ENCODE measurements around the gene THSD7A.

Gene THSD7A, protein sequence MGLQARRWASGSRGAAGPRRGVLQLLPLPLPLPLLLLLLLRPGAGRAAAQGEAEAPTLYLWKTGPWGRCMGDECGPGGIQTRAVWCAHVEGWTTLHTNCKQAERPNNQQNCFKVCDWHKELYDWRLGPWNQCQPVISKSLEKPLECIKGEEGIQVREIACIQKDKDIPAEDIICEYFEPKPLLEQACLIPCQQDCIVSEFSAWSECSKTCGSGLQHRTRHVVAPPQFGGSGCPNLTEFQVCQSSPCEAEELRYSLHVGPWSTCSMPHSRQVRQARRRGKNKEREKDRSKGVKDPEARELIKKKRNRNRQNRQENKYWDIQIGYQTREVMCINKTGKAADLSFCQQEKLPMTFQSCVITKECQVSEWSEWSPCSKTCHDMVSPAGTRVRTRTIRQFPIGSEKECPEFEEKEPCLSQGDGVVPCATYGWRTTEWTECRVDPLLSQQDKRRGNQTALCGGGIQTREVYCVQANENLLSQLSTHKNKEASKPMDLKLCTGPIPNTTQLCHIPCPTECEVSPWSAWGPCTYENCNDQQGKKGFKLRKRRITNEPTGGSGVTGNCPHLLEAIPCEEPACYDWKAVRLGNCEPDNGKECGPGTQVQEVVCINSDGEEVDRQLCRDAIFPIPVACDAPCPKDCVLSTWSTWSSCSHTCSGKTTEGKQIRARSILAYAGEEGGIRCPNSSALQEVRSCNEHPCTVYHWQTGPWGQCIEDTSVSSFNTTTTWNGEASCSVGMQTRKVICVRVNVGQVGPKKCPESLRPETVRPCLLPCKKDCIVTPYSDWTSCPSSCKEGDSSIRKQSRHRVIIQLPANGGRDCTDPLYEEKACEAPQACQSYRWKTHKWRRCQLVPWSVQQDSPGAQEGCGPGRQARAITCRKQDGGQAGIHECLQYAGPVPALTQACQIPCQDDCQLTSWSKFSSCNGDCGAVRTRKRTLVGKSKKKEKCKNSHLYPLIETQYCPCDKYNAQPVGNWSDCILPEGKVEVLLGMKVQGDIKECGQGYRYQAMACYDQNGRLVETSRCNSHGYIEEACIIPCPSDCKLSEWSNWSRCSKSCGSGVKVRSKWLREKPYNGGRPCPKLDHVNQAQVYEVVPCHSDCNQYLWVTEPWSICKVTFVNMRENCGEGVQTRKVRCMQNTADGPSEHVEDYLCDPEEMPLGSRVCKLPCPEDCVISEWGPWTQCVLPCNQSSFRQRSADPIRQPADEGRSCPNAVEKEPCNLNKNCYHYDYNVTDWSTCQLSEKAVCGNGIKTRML (N-terminal part only)

DNA sequence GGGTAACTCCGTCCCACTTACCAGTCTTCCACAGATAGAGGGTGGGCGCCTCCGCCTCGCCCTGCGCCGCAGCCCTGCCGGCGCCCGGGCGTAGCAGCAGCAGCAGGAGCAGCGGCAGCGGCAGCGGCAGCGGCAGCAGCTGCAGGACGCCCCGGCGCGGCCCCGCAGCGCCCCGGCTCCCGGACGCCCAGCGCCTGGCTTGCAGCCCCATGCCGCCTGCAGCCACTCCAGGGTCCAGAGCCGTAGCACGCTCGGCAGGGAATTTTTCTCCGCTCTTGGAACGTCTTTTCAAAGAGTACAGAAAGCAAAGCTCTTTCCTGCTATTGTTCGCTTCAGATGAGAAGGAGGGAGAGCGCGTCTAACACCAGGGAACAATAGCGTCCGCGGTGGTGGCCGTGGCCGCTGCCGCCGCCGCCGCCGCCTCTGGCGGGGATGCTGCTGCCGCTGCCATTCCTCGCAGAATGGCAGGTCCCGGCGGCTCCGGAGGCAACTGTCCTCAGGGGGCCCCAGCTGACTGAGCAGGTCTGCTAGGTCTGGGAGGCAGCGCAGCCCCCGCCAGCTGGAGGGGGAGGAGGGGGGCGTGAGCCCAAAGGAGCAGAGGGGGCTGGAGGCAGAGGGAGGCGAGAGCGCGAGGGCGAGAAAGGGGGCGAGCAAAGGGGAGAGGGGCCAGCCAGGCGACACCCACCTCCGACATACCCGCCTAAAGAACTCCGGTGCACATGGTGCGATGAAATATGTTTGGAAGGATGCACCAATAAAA is at the start of gene THSD7A:
Gene THSD7A, minus strand, starts transcription at position 463 of the 760 bp plus-strand sequence. Its CDS starts 252 bp downstream, at position 211.
- no peak for DNase-seq

DNA sequence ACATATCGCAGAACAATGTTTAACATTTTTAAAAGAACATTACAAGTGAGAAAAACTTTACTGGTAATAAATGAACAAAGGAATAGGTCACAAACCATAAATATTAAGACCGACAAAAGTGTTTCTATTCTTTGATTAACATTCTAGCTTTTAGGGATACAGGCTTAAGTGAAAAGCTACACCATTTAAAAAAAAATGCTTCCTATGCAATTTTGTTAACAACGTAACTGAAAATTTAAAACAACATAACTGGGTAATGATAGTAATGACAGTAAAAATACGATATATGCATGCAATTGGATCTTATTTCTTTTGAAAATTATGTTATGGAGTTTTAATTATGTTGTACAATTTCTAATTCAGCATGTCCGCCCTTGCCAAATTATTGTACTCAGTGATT is 49.7 kb upstream of the THSD7A start:
- DNase-seq = no peak

DNA sequence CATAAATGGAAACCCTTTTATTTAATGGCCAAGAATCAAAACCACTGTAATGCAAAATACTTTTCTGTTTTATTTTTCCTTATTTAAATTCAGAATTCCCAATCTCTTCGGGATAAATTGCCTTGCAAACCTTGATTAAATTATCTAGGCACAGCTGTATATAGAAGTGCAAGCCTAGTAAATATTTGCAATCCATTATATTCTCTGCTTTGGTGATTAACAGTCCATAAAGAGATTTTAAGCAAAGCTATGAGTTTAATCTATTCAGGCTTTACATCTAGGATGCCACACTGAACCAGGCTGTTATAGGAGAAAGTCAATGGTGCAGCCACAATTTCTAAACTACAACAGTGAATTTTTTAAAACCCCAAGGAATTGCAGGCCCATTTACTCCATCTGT is 43.6 kb upstream of the THSD7A start:
- no peak for DNase-seq

DNA sequence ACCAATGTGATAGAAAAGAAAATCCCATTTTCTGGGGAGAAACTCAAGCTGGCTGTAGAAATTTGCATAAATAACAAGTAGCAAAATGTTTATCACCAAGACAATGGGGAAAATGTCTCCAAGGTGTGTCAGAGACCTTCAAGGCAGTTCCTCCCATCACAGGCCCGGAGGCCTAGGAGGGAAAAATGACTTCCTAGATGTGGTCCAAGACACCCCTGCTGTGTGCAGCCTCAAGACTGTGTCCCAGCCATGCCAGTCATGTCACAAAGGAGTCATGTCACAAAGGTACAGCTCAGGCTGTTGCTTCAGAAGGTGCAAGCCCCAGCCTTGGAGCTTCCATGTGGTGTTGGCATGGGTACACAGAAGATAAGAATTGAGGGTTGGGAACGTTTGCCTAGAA is 33.7 kb upstream of the THSD7A start:
- DNase-seq = no peak

DNA sequence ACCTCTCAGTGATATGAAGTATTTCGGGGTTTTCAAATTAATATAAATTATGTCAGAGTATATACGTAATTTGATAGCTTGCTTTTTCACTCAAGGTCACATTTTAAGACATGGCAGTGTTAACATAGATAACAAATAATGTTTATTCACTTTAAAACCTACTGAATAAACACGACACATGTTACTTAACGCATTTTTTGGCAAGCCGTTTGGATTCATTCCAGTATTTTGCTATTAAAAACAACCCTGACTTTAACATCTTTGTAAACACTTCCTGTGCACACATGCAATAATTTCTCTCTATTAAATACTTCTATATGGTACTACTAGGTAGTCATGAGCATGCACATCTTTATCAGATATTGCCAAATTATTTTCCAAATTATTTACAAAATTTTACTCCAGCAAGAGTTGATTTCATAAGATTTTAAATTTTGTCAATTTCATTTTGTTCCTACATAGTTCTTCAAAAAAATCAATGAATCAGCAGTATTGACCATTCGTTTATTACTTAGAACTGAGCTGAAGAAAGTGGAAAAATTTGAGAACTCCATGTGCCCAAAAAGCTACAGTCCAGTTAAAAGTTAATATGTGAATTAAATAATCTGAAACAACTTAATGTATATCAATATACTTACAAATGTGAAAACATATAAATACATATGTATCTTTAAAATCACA is 26.8 kb upstream of the THSD7A start:
- DNase-seq = no peak

DNA sequence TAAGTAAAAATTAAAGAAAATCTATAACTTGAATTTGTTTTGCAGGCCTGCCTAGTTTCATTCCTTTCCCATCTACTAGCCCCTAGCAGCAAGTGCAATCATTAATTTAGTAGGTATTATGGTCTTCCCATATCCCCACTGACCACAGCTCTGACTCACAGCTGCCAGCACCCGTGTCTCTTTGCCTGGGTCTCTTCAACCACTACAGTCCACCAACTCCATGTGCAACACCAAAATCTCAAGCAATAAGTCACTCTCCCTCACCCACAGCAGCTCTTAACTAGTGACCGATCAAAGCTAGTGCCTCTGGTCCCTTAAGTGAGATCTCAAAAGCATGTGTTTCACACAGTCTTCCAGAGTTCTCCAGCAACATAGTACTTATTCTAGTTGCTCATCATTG is 26.0 kb upstream of the THSD7A start:
- DNase-seq = no peak

DNA sequence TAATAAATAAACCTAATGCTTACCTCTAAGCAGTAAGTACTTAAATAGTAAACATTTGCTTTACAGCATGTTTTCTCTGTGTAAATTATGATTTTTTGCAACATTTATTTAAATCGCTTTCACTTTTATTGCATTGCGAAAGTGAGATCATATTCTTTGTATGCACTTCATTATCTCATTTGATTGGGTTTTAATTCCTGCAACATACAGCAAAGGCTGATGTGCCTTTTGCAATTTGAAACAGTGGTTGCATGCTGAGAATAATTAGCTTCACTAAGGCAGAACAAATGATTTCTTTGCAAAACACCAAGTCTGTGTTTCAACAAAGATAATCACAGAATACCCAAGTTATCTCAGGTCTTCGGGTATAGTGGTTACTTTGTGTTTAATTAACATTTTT is 16.3 kb upstream of the THSD7A start:
- DNase-seq = no peak

DNA sequence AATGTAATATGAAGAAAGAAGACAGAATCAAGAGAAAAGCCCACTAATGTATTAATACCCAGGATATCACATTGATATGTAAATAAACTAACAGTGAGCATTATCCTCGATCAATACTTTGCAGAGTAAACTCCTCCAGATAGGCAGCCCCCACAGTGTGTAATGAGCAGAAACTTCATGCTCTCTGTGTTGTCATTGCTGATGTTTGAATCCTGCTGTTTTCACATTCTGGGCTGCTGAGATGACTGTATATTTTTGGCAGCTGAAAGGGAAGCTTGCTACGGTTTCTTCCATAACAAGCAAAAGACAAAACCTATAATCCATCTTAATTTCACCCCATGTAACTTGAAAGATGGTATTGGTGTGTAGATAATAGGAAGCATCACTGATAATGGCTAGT is 15.3 kb upstream of the THSD7A start:
- no peak for DNase-seq

DNA sequence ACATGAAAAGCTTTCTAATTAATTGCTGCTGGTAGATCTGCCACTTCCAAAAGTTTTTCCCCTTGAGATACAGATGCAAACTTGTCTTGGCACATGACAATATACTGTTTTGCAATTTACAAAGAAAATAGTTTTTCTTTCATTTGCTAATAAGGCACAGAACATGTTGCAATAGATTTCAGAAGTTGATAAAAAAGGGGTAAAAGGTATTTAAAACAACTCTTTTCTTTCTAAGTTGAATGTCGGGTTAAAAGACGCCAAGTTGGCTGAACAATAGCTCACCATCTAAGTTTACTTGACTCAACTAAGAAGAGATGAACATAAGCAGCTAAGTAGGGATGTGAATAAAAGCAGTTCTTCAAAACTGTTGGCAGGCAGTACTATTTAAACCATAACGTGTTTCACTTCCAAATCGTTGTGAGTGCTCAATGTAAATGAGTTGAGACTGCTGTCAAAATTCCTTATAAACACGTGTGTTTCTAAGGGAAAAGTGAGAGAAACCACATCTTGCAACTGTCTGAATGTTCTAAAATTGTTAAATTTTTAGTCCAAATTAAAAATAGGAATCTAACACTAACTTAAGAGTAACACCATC is 14.5 kb upstream of the THSD7A start:
- DNase-seq = no peak

DNA sequence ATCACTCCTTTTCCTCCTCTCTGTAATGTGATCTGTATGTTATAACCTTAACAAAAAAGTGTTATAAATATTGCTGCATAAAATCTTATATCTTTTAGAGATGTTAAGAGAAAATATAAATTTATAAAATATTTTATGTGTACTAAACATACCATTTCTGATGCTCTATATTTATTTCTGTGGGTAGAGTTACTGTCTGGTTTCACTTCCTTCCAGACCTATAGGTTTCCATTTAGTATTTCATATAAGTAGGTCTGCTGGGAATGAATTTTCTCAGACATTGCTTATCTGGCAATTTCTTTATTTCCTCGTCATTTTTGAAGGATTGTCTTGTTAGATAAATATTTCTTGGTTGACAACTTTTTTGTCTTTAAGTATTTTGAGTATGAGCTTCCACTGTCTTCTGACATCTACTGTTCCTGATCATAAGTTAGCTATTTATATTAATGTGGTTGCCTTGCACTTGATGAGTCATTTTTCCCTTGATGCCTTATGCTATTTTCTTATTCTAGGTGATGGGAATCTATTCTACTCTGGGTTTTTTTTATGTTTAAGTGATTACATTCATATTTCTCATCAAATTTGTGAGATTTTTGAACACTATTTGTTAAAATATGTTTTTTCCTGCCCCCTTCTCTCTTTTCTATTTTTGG is 11.2 kb upstream of the THSD7A start:
- DNase-seq = no peak

DNA sequence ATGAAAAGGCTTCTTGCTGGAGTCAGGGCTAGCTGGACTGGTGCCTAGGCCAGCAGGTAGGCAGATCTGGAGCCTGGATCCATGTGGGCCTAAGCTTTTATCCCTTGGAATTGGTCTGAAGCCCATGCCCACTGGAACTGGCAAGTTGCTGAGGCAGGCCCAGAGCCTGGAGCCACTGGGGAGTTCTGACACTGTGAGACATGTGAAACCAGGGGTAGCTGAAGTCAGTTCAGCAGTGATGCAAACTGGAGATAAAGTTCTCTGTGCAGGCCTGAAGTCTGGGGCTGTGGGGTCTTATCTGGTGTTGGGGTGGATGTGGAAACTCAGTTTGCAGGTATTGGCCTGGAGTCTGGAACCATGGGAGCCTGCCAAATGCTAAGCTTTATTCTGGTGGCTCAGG is 9.7 kb upstream of the THSD7A start:
- no peak for DNase-seq

DNA sequence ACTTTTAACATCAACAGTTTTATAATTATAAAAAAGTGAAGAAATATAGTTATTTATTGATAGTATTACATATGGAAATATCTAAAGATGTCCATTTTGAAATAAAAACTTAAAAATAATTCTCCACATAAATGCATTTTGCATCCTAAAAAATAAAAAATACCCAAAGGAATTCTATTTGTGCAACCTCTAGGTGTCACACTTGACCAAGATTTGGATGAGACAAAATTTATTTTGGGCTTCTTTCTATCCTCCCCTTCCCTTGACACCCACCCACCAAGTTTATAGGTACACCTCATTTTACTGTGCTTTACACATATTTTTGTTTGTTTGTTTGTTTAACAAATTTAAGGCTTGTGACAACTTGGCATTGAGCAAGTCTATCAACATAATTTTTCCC is 3.3 kb upstream of the THSD7A start:
- no peak for DNase-seq

DNA sequence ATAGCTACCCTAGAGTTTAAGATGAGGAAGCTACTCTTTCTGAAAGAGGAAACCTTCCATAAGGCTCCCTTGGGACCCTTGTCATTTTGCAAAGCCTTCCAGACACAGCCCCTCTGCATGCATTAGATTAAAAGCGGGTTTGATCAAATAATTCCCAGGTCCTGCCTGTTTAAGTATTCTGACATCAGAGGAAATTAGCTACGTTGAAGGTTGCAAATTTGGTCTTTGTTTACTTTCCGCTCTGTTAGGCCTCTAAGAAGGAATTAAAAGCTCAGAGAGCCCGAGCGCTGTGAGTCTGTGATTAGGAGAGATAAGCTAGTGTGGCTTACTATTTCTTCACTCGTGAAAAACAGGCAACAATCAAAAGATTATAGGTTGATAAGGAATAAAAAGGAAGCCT is 1.4 kb upstream of the THSD7A start:
- no peak for DNase-seq

DNA sequence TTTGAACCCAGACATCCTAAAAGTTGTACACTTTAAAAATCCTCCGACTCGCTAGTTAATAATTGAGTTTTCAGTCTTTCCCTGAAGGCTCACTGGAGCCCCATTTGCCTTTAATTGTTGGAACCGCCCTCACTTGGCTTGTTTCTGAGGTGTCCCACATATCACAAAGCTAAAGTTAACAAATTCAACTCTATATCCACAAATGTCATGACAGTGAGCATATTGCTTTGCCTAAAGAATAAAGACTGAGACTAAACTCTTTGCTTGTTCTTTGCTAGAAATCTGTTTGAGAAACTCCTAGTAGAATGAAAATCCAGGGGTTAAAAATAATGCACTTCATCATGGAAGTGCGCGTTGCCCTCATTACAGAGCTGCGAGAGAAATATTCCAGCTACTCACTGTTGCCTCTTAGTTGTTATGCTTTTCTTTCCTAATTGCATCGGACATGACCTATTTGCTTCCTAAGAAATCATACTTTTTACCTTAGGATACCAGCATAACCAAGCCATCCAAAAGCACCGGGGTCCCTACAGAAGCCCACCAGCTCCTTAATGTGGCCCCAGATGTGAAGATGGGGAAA is 752 bp downstream of the THSD7A start:
- DNase-seq = no peak

DNA sequence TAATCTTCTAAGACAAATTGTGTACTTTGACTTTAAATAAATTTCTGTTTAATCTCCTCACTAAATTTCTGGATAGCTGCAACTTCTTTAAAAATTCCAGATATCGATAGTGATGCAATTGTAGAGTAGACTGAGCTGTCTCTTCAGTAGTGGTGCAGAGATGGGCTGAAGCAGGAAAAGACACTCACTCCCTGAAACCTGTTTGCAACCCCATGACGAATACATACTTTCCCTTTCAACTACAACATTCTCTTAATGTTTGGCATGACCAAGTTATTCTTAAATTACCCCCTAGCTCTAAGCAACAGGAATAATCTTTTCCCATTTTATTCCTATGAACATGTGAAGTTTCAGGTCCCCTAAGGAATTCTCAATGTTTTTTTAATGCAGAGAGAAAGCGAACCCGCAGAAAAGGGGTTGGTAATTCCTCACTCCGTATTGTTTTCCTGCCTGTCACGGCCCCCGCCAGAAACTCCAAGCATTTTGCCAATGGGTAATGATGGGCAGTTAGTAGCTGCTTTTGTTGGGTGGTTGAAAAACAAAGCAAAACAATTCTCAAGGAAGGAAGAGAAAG is 1.3 kb downstream of the THSD7A start:
- no peak for DNase-seq

DNA sequence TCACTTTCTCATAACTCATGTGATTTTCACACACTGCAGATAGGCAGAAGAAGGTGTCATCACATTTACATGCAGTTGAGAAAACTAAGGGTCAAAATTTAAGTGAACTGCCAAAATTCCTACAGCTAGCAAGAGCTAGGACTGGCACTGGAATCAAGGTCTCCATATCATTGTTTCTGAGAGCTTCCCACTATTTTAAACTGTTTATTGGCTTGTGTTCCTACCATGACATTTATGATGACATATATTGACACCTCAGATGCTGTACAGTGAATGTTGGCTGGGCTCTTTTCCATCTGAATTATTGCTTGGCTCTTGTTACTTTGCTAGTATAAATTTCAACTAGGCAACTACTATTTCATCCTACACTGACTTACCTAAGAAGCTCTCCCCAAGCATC is 2.0 kb downstream of the THSD7A start:
- DNase-seq = no peak

DNA sequence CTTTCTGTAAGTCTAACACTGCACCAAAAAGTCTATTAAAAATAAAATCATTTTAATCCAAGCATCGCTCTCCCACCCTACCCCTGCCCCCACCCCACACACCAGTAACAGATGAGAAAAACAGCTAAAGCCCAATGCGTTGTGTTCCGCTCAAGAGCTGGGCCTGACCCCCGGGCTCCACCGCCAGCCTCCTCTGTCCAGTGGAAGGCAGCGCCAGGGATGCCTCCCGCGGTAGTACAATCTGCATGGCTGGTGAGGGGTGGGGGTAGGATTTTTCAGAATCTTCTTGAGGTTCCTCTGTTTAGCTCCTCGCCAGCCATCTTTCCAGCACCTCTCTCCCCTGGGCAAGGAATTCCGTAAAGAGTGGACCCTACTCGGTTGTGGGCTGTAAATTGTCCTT is 12.1 kb downstream of the THSD7A start:
- DNase-seq = no peak

DNA sequence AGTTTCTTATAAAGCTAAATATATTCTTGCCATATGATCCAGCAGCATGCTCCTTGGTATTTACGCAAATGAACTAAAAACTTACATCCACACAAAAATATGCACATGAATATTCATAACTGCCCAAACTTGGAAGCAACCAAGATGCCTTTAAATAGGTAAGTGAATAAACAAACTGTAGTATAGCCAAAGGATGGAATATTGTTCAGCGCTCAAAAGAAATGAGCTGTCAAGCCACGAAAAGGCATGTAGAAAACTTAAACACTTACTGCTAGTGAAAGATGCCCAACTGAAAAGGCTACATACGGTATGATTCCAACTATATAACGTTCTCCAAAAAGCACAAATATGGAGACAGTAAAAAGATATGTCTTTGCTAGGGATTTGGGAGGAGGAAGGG is 12.7 kb downstream of the THSD7A start:
- DNase-seq = no peak

DNA sequence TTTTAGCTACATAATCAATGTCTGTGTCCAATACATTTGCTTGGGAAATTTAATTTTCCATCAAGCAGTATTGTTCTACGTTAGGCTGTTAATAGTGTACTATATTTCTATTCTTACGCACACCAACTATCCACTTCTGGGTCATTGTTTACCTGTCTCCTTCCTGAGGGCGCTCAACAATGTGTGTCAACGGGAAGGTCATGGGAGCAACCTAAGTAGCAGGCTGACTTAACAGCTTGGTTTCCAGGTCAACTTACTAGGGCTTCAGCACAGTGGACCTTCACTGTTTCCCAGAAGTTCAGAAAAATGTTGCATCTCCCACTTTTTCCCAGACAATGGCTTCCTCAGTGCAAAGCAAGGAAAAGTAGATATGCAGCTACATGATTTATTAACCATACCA is 13.7 kb downstream of the THSD7A start:
- DNase-seq = no peak

DNA sequence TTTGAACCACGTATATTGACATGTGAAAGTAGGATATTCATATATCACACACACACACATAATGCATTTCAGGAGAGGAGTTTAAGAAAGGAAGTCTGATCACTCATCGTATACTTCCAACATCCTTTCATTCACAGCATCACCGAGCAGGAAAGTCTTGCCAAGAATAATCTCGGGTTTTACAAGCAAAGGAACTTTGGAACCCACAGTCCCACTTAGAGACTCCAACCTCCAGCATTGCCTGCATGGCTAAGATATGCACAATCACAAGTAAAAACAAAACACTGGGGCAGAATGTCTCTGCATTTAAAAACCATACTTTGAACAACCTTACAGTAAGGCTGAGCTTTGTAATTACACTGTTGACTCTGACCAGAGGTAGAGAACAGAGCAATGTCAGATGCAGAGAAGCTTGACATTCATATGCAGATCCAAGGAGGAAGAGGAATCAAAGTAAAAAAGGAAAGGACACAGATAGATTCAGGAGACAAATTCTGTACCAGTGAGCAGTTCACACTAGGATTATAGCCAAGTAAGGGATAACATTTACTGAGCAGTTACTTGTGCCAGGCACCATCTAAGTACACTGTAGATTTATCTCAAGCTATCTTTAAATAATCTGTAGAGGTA is 14.8 kb downstream of the THSD7A start:
- no peak for DNase-seq

All from activated naive CD4-positive, alpha-beta T cell treated with anti-CD3 and anti-CD28 coated beads, Interleukin-2, amount 50 U/mL, for 16 hours (primary cell).